ENCODE results near the gene CLRN2.

DNA sequence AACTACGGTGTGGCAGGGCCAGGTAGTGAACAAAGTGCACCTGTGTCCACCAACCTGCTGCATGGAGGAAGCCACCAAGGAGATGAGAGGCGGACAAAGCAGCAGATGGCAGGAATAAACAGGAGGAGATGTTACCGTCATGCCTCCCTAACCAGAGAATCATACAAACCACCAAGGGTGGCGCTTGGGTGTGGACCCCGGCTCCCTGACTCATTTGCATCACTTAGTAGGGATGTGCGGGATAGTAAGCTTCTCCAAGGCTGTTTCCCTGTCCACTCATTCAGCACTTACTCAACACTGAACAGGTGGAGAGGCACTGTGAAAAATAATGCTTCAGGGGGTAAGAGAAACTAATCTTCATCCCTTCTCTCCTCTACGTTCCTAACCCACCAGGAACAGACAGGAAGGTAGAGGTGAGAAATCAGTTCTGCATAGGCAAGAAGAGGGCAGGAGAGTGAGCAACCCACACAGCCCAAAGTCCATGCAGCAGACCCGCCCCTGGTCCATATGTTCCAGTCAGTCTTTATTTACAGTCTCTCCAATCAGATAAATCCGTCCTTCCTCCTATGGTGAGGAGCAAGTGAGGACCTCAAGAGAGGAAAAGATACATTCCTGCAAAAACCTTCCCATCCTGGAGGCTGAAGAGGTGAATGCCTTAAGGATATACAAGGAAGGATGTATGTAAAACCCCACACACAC, 37.0 kb upstream of the CLRN2 start:
- TF ChIP-seq, protein P1, sequence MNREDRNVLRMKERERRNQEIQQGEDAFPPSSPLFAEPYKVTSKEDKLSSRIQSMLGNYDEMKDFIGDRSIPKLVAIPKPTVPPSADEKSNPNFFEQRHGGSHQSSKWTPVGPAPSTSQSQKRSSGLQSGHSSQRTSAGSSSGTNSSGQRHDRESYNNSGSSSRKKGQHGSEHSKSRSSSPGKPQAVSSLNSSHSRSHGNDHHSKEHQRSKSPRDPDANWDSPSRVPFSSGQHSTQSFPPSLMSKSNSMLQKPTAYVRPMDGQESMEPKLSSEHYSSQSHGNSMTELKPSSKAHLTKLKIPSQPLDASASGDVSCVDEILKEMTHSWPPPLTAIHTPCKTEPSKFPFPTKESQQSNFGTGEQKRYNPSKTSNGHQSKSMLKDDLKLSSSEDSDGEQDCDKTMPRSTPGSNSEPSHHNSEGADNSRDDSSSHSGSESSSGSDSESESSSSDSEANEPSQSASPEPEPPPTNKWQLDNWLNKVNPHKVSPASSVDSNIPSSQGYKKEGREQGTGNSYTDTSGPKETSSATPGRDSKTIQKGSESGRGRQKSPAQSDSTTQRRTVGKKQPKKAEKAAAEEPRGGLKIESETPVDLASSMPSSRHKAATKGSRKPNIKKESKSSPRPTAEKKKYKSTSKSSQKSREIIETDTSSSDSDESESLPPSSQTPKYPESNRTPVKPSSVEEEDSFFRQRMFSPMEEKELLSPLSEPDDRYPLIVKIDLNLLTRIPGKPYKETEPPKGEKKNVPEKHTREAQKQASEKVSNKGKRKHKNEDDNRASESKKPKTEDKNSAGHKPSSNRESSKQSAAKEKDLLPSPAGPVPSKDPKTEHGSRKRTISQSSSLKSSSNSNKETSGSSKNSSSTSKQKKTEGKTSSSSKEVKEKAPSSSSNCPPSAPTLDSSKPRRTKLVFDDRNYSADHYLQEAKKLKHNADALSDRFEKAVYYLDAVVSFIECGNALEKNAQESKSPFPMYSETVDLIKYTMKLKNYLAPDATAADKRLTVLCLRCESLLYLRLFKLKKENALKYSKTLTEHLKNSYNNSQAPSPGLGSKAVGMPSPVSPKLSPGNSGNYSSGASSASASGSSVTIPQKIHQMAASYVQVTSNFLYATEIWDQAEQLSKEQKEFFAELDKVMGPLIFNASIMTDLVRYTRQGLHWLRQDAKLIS (CRISPR knock-in tag; IDR thresholded peaks at IDR 0.05) = no peak
- TF ChIP-seq NR3C1 (CRISPR knock-in tag; IDR thresholded peaks at IDR 0.05) (no peak), POLR2G (IDR thresholded peaks at IDR 0.05; ENCODE audit: low read depth, low read length) (no peak)

Data from K562 (cell line).